NCI-H526 treated with DMSO at 0.1 percent for 48 hours (cell line): ENCODE results near the gene USP51.
A peak's percentile ranks its signal among the peaks of the same experiment; 100 is the strongest.
"Not testable (repeated sequence)": the region's sequence is repeated elsewhere in the genome, so short reads cannot be mapped to it uniquely, and the experiment has no call there.

Source experiments
- DNase-seq: peaks from one replicate; lab custom pipeline; 2025; lab: John Stamatoyannopoulos, UW

USP51 gene

DNA sequence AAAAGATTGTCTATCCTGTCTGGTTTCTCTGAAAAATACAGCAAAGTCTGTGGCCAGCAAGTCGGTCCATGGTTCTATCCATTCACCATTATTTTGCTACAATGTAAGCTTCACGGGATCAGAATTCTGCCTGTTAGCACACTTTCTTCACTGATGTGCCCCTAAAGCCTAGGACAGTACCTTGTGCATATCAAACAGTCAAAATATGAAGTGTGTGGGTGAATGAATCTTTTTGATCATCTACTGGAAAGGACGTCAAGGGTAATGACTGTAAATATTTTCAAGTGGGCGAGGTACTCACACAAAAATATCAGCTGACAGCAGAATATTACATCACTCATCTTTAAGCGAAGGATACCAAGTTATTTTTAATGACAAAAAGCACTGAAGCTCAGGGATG is 24.5 kb downstream of the USP51 start:
- DNase-seq: not testable (repeated sequence)

DNA sequence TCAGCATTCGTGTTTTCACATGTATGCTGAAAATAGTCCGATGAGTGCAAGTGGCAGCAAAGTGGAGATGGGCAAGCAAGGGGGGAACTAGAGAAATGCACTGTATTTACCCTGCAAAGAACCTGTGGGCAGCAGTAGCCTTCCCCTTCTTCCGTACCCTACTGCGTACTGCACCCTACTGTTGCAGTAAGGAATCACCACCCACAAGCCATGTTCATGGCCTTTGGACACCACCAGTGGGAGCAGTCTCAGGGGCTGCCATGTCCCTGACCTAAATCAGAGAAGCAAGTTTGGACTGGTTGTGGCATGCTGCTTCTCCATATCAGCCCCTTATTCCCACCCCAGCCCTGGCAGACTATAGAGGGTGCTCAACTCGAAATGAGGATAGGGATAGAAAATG is 25.6 kb downstream of the USP51 start:
- DNase-seq: not testable (repeated sequence)

DNA sequence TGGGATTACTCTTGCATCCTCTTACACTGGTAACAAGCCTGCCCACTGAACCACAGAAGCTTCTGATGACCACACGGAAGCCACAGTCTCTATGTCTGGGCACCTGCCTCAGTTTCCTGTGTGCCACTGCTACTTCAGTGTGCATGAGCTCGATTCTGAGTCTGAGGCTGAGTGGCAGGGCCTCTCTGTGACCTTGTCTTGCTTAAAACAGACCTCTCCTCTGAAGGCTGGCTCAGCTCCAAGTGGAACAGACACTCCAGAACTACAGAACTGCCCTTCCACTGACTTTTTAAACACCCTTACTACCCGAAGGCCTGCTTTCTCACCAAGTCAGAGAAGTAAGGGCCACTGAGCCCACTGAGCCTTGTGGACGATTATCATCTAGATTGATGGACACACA is 29.7 kb downstream of the USP51 start:
- not testable (repeated sequence) for DNase-seq

DNA sequence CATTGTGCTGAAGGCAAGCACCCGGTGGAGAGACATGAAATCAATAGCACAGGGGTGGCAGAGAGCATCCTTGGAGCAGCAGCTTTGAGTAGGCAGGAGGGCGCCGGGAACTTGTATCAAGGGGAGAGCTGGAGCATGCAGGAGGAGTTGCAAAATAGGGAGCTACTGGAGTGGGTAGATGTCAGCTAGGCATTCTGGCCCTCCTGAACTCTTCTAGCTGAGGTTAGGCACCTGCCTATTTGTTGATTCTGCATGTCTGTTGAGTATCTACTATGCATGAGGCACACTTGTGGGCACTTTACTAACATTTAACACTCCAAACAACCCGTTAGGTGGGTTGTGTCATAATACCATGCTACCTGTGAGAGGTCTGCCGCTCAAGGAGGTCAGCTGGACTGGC is 30.2 kb downstream of the USP51 start:
- not testable (repeated sequence) for DNase-seq

DNA sequence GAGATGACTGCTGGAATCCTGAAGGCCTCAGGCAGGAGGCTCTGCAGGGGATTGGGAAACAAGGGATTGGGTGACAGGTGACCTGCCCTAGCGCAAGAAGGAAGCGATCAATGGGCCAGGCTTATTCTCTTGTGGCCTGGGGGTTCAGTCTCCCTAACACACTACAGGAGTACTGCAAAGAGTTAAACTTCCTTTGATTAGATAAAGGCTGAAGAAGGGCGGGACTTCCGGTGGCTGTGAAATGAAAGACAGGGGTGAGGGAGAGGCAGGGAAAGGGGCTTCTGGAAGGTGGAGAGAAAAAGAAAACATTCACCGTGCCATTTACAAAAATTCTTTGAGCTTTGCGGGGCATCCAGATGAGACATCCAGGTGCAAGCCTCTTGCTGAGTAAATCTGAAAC is 33.9 kb downstream of the USP51 start:
- not testable (repeated sequence) for DNase-seq

DNA sequence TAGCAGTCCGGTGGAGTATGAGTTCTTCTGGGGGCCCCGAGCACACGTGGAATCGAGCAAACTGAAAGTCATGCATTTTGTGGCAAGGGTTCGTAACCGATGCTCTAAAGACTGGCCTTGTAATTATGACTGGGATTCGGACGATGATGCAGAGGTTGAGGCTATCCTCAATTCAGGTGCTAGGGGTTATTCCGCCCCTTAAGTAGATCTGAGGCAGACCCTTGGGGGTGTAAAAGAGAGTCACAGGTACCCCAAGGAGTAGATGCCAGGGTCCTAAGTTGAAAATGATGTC is 36.9 kb downstream of the USP51 start:
- DNase-seq: no peak

DNA sequence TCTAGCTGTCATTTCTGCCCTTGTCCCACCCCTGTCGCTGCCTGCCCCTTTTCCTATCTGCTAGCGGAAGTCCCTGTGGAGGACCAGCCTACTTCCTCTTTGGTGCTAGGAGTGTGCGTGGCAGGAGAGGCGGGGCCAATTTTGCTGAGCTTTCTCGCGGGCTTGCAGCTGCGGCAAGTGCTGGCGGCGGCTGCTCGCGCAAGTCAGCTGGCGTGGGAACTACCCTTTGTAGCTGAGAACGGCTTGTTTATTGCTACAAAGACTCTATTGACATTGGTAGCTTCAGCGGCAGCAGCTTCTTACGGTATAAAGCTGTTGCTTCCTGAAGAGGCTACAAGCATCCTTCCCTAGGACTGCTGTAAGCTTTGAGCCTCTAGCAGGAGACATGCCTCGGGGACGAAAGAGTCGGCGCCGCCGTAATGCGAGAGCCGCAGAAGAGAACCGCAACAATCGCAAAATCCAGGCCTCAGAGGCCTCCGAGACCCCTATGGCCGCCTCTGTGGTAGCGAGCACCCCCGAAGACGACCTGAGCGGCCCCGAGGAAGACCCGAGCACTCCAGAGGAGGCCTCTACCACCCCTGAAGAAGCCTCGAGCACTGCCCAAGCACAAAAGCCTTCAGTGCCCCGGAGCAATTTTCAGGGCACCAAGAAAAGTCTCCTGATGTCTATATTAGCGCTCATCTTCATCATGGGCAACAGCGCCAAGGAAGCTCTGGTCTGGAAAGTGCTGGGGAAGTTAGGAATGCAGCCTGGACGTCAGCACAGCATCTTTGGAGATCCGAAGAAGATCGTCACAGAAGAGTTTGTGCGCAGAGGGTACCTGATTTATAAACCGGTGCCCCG is 37.4 kb downstream of the USP51 start, which contains the start of gene MAGEH1:
TSS of gene MAGEH1 (plus strand) at position 138 of the 843 bp plus-strand sequence. CDS start at position 386, 248 bp downstream.
- peak; percentile 48 for DNase-seq

DNA sequence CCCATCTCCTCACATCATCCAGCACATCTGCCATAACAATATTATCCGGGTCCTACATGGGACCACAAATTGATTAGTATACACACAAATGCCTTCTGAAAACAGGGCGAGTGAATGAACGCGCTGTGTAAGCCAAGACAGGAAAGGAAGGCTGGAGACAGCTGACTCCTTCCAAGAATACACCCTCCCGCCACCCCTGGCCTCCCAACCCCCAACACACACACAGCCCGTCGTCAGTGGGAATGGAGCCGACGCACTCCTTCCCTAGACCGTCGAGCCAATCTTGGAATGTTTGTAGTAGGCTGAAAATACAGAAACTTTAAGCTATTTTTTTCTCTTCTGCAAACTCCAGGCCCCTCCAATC is 38.0 kb downstream of the USP51 start:
- DNase-seq: no peak

DNA sequence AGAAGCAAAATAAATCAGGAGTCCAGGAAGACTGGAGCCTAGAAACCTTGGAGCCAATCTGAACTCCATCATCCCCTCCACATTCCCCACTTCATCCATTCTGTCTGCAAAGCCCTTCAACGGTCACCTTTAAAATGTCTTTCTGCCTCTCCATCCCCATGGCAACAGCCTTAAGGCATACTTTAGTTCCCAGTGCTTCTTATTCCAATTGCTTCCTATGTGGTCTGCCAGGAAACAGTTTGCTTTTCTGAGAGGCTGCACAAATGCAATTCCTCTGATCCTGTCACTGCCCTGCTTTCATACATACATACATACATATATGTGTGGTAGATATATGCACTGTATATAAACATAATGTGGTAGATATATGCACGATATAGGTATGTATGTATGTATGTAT is 38.5 kb downstream of the USP51 start:
- DNase-seq: no peak

DNA sequence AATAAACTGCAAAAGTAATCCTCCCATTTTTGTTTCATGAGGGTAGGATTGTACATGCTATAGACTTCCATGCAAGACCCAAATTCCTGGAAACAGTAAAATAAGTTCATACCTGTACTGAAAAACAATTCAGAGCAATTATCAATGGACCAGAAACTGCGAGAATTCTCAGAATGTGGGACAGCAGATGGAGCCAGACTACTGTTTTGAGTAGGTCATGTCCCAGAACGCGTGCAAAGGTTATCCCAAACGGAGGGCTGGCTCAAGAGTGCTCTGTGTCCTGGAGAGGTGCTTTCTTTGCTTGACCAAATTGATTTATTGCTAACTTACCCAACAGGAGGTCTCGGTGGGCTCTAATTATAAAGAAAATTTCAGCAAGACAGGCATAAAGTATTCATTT is 39.4 kb downstream of the USP51 start:
- DNase-seq: no peak

DNA sequence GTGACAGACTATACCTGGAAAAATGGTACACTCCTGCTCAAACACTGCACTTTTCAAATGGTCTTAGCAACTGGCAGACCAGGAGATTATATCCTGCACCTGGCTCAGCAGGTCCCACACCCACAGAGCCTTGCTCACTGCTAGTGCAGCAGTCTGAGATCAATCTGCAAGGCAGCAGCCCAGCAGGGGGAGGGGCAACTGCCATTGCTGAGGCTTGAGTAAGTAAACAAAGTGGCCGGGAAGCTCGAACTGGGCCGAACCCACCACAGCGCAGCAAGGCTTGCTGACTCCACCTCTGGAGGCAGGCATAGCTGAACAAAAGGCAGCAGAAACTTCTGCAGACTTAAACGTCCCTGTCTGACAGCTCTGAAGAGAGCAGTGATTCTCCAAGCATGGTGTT is 46.2 kb downstream of the USP51 start:
- not testable (repeated sequence) for DNase-seq
